ENCODE results near the gene PRKCA.
"Not testable (repeated sequence)": the region's sequence is repeated elsewhere in the genome, so short reads cannot be mapped to it uniquely, and the experiment has no call there.

Gene PRKCA

DNA sequence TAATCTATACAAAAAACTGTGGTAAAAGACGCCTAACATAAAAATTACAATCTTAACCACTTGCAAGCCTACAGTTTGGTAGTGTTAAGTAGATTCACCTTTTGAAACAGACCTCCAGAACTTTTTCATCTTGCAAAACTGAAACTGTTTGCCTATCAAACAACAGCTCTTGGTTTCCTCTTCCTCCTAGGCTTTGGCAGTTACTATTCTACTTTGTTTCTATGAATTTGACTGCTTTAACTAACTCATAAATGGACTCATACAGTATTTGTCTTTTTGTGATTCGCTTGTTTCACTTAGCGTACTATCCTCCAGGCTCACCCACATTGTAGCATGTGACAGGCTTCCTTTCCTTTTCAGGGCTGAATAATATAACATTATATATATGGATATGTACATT lies 97.0 kb downstream of the PRKCA start:
- H3K36me3 ChIP-seq: no peaks in the 10 kb centered on the region
- H3K4me3 ChIP-seq: no peak overlapping the region
- peaks cover 0 to 30% (median 6%) of the 10 kb centered on the region in 4 donors for H3K4me1 ChIP-seq
- H3K9me3 ChIP-seq: no peaks in the 10 kb centered on the region
- no peaks in the 10 kb centered on the region for H3K27me3 ChIP-seq
- no peak for DNase-seq
- intact Hi-C loops (cut with DNase I; ENCODE audit: low total_unique reads): no loop called here
- no peak for TF ChIP-seq CTCF (IDR thresholded peaks at IDR 0.05)
- H3K27ac ChIP-seq: no peak overlapping the region

GRCh38 chr17:66400041-66400688 lies 97.8 kb downstream of the PRKCA start:
- DNase-seq; H3K36me3 ChIP-seq; intact Hi-C loops (cut with DNase I; ENCODE audit: low total_unique reads); H3K27me3 ChIP-seq; H3K9me3 ChIP-seq; H3K4me3 ChIP-seq; H3K27ac ChIP-seq: not testable (repeated sequence)
- peaks cover 0 to 33% (median 10%) of the 10 kb centered on the region in 4 donors for H3K4me1 ChIP-seq

GRCh38 chr17:66400698-66401097 lies 98.3 kb downstream of the PRKCA start:
- Histone ChIP-seq H3K27me3 (no peaks in the 10 kb centered on the region), H3K4me3 (no peak overlapping the region), H3K27ac (no peak overlapping the region), H3K4me1 (peaks cover 0 to 33% (median 12%) of the 10 kb centered on the region in 4 donors), H3K9me3 (no peaks in the 10 kb centered on the region), H3K36me3 (no peaks in the 10 kb centered on the region)
- intact Hi-C loops (cut with DNase I; ENCODE audit: low total_unique reads): no loop called here
- no peak for TF ChIP-seq CTCF (IDR thresholded peaks at IDR 0.05)
- DNase-seq: no peak

DNA sequence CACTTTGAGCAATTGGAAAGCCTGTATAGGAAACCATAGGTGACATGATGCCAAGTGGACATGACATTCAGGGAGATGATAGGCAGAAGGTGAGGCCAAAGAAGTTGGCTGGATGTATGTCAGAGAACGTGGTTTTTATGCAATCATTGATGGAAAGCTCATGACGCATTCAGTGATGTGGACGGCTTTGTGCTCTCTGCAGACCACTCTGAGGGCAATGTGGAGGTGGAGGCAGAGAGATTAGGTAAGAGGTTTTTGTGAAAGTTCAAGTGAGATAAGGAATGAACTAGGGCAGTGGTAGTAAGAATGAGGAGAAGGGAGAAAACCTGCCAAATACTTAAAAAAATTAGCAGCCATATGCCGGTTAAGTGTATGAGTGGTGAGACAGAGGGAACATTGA lies 99.0 kb downstream of the PRKCA start:
- Histone ChIP-seq H3K36me3 (no peaks in the 10 kb centered on the region), H3K9me3 (no peaks in the 10 kb centered on the region), H3K4me1 (peaks cover 0 to 32% (median 18%) of the 10 kb centered on the region in 4 donors), H3K27me3 (no peaks in the 10 kb centered on the region), H3K4me3 (no peak overlapping the region), H3K27ac (no peak overlapping the region)
- intact Hi-C loops (cut with DNase I; ENCODE audit: low total_unique reads): no loop called here
- DNase-seq: no peak
- TF ChIP-seq CTCF (IDR thresholded peaks at IDR 0.05): no peak

- intact Hi-C loops (cut with DNase I; ENCODE audit: low total_unique reads): no loop called here
- no peak overlapping the region for H3K27ac ChIP-seq
- H3K4me3 ChIP-seq: no peak overlapping the region
- H3K36me3 ChIP-seq: no peaks in the 10 kb centered on the region
- peaks cover 0 to 32% (median 18%) of the 10 kb centered on the region in 4 donors for H3K4me1 ChIP-seq
- H3K9me3 ChIP-seq: no peaks in the 10 kb centered on the region
- no peaks in the 10 kb centered on the region for H3K27me3 ChIP-seq
- peak in 1 of 2 donors; percentile 26 for DNase-seq
- no peak for TF ChIP-seq CTCF (IDR thresholded peaks at IDR 0.05)
Observed at GRCh38 chr17:66403846-66404556, 101.6 kb downstream of the PRKCA start.

All from tibial artery (tissue), 4 donors.